Upper lobe of left lung (tissue), 4 donors: ENCODE results near the gene DNAJC30.

Experiments
- EP300 ChIP-seq, 4 donors: sonication (generic); formaldehyde crosslinking; IDR thresholded peaks; one replicate each; pipeline ENCODE4 v1.5.1; 2017; ENCODE audit warnings: antibody characterized with exemption in 4 of 4, control low read depth in 2 of 4
- POLR2A ChIP-seq, 4 donors: fragments of 450-650 bp; IDR thresholded peaks; one replicate each; pipeline ENCODE4 v1.5.1; 2016 to 2017; ENCODE audit warnings: antibody characterized with exemption in 4 of 4, mild to moderate bottlenecking in 2 of 4
- POLR2AphosphoS5 ChIP-seq, 2 donors: sonication (generic); formaldehyde crosslinking; IDR thresholded peaks; one replicate each; pipeline ENCODE4 v1.5.1; 2017; ENCODE audit warnings: antibody characterized with exemption in 2 of 2
- TF ChIP-seq, protein P1 (sequence below), 6 experiments: fragments of 450-650 bp in 4 of 6; fragments of 200-600 bp in 2 of 6; sonication (generic) in 2 of 6; IDR thresholded peaks; one replicate each; pipeline ENCODE4 v1.5.1; 2016 to 2019; ENCODE audit warnings: antibody characterized with exemption in 6 of 6

DNA sequence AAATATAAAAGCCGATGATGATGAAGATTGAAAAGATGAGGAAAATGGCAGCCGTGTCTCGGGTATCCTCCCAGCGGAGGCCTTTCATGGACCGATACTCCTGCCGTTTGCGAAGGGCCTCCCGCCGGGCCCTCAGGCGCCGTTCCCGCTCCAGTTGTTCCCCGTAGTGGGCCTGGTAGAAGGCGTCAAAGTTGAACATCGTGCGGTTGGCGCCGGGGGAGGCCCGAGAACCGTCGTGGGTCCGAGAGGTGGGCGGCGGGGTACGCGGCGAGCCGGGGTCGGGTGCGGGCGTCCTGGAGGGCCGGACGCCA, 553 bp downstream of the DNAJC30 start:
- TF ChIP-seq, protein P1, sequence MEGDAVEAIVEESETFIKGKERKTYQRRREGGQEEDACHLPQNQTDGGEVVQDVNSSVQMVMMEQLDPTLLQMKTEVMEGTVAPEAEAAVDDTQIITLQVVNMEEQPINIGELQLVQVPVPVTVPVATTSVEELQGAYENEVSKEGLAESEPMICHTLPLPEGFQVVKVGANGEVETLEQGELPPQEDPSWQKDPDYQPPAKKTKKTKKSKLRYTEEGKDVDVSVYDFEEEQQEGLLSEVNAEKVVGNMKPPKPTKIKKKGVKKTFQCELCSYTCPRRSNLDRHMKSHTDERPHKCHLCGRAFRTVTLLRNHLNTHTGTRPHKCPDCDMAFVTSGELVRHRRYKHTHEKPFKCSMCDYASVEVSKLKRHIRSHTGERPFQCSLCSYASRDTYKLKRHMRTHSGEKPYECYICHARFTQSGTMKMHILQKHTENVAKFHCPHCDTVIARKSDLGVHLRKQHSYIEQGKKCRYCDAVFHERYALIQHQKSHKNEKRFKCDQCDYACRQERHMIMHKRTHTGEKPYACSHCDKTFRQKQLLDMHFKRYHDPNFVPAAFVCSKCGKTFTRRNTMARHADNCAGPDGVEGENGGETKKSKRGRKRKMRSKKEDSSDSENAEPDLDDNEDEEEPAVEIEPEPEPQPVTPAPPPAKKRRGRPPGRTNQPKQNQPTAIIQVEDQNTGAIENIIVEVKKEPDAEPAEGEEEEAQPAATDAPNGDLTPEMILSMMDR (IDR thresholded peaks at IDR 0.05): no peak
- TF ChIP-seq POLR2AphosphoS5 (IDR thresholded peaks at IDR 0.05) (no peak), EP300 (IDR thresholded peaks at IDR 0.05) (no peak), POLR2A (IDR thresholded peaks at IDR 0.05) (no peak)
